B cell (primary cell): ENCODE results near the gene NME3. TPM values are rescaled to one million over a fixed set of nuclear protein-coding genes. Genes with fewer than 3 reads are reported as not detected.

Experiments used
- ATAC-seq: fragments of 200-7000 bp; cut with Tn5 transposase; one replicate; pipeline ENCODE4 v1.10.0; 2021; ENCODE audit warnings: low read depth, mild to moderate bottlenecking, moderate number of reproducible peaks, moderate library complexity
- CTCF ChIA-PET: fragments of 350-600 bp; sonication (Branson Sonifier 250); formaldehyde crosslinking; loops from one replicate; lab custom pipeline; 2021; ENCODE audit warnings: antibody characterized with exemption, inconsistent platforms; lab: Charles Lee
- POLR2A ChIA-PET: fragments of 350-600 bp; sonication (Branson Sonifier 250); formaldehyde crosslinking; loops from one replicate; lab custom pipeline; 2021; ENCODE audit warnings: antibody characterized with exemption; lab: Charles Lee
- DNase-seq: peaks from one replicate; pipeline ENCODE4 v3.0.0; 2013
- H2AFZ ChIP-seq: 2 replicates; pipeline ENCODE4 v1.6.1; 2012; ENCODE audit warnings: mild to moderate bottlenecking, low read depth, low read length; ENCODE audit not compliant: insufficient read depth, poor library complexity, severe bottlenecking
- H3K27ac ChIP-seq, 2 donors: 1 replicate in 1 of 2; 2 replicates in 1 of 2; pipeline ENCODE4 v1.5.1; 2012 to 2013; ENCODE audit warnings: low read length in 2 of 2, mild to moderate bottlenecking in 2 of 2, moderate library complexity in 1 of 2
- H3K27me3 ChIP-seq, 4 experiments: fragments of 200-600 bp in 1 of 4; sonication (generic) in 1 of 4; replicated peaks in 1 of 4; 1 replicate in 2 of 4; 2 replicates in 2 of 4; pipeline versions ENCODE4 v1.6.1 to v1.7.0; 2013 to 2016; ENCODE audit warnings: low read length in 3 of 4, mild to moderate bottlenecking in 2 of 4, mixed read lengths in 1 of 4, moderate library complexity in 1 of 4; ENCODE audit not compliant: insufficient read depth in 4 of 4, control insufficient read depth in 3 of 4; ENCODE audit errors: control extremely low read depth in 1 of 4
- H3K36me3 ChIP-seq, 2 experiments: replicated peaks in 1 of 2; 1 replicate in 1 of 2; 2 replicates in 1 of 2; pipeline versions ENCODE4 v1.6.1 to v1.7.1; 2013; ENCODE audit warnings: low read length in 1 of 2; ENCODE audit not compliant: insufficient read depth in 2 of 2, control insufficient read depth in 1 of 2; ENCODE audit errors: control extremely low read depth in 1 of 2, extremely low read depth in 1 of 2
- H3K4me1 ChIP-seq, 2 donors: fragments of 200-600 bp in 1 of 2; sonication (generic) in 1 of 2; 1 replicate in 1 of 2; 2 replicates in 1 of 2; pipeline versions ENCODE4 v1.5.1 to v1.6.1; 2013 to 2017; ENCODE audit warnings: low read length in 2 of 2; ENCODE audit not compliant: control insufficient read depth in 2 of 2, insufficient read depth in 2 of 2
- H3K4me2 ChIP-seq: replicated peaks from 2 replicates; pipeline ENCODE3; 2012; ENCODE audit warnings: mild to moderate bottlenecking, low read depth, low read length; ENCODE audit not compliant: poor library complexity, severe bottlenecking
- H3K4me3 ChIP-seq, 5 experiments: fragments of 200-600 bp in 1 of 5; sonication (generic) in 1 of 5; 1 replicate in 3 of 5; 2 replicates in 2 of 5; pipeline versions ENCODE4 v1.5.1 to v1.7.0; 2011 to 2016; ENCODE audit warnings: low read length in 4 of 5, mild to moderate bottlenecking in 4 of 5, low read depth in 2 of 5, control low read depth in 1 of 5, moderate library complexity in 1 of 5; ENCODE audit not compliant: insufficient read depth in 1 of 5; ENCODE audit errors: control extremely low read depth in 1 of 5, extremely low read depth in 1 of 5
- H3K79me2 ChIP-seq: fragments of 200-600 bp; sonication (generic); one replicate; pipeline ENCODE4 v1.6.0; 2016; ENCODE audit warnings: low read length; ENCODE audit not compliant: control insufficient read depth, insufficient read depth
- H3K9ac ChIP-seq: fragments of 200-600 bp; sonication (generic); 2 replicates; pipeline ENCODE4 v1.6.1; 2017; ENCODE audit warnings: mild to moderate bottlenecking, low read length, moderate library complexity
- H3K9me3 ChIP-seq, 3 donors: one replicate each; pipeline versions ENCODE4 v1.6.1 to v1.7.1; 2013; ENCODE audit warnings: low read length in 2 of 3; ENCODE audit not compliant: control insufficient read depth in 2 of 3, insufficient read depth in 1 of 3; ENCODE audit errors: control extremely low read depth in 1 of 3
- H4K20me1 ChIP-seq: 2 replicates; pipeline ENCODE4 v1.6.0; 2012; ENCODE audit warnings: mild to moderate bottlenecking, low read length; ENCODE audit not compliant: insufficient read depth, control insufficient read depth, poor library complexity, severe bottlenecking
- H3K27ac Mint-ChIP-seq: one replicate; pipeline ENCODE4 v1.8.0; 2021; ENCODE audit warnings: mixed read lengths
- H3K27me3 Mint-ChIP-seq: one replicate; pipeline ENCODE4 v1.8.0; 2021; ENCODE audit warnings: mixed read lengths
- H3K4me1 Mint-ChIP-seq: one replicate; pipeline ENCODE4 v1.8.0; 2021; ENCODE audit warnings: mixed read lengths
- H3K4me3 Mint-ChIP-seq: one replicate; pipeline ENCODE4 v1.8.0; 2021; ENCODE audit warnings: mixed read lengths
- H3K9me3 Mint-ChIP-seq: one replicate; pipeline ENCODE4 v1.8.0; 2022; ENCODE audit warnings: mixed read lengths; ENCODE audit not compliant: insufficient read depth
- CTCF ChIP-seq: fragments of 200-600 bp; IDR thresholded peaks from one replicate; pipeline ENCODE4 v1.8.0; 2022; ENCODE audit warnings: antibody characterized with exemption, mild to moderate bottlenecking
- EZH2 ChIP-seq: IDR thresholded peaks from 2 replicates; pipeline ENCODE4 v1.6.1; 2012; ENCODE audit warnings: borderline replicate concordance, low read depth, mild to moderate bottlenecking, moderate library complexity, low read length; ENCODE audit not compliant: insufficient read depth, poor library complexity, severe bottlenecking
- WGBS: methylation state at CpG from one replicate; pipeline ENCODE4 v1.1.5; 2013; ENCODE audit warnings: missing lambda C conversion rate; ENCODE audit not compliant: insufficient coverage; 5-methylcytosine and 5-hydroxymethylcytosine counted together
- intact Hi-C: fragments of 100-400 bp; cut with micrococcal nuclease; formaldehyde crosslinking; loops from one replicate; pipeline ENCODE4 v1.10.0; 2022
- polyA plus RNA-seq: library from polyadenylated mRNA; depleted of rRNA; stranded (reverse); fragments of >200 nt; gene quantifications from 2 replicates; pipeline ENCODE4 v1.2.3, GENCODE V29; 2012
- total RNA-seq, 2 donors: library from RNA; stranded (reverse); fragments of 120-200 nt in 1 of 2; gene quantifications; 1 replicate in 1 of 2; 2 replicates in 1 of 2; pipeline versions ENCODE4 v1.2.3 to v1.2.4, GENCODE V29; 2013 to 2022

NME3 gene
- total and polyA plus RNA-seq, 2 donors (not counting 1 experiment from before 2014, with no cell fraction given) = 63.2 to 150 TPM

DNA sequence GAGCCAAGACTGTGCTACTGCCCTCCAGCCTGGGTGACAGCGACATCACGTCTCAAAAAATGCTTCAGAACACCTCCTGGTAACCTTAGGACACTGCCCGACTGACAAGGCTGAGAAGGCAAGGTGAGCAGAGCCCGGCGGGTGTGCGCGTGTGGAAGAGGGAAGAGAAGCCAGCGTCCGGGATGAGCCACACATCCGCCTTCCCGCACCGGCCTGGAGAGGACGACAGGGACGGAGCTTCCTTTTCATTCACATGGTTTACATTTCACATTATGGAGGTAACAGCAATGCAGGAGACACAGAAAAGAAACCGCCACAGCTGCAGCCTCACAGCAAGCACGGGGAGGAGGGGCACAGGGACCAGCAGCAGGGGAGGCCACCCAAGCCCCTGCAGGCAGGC, 38.8 kb upstream of the NME3 start:
- Histone ChIP-seq H3K9ac (no peak overlapping the region), H2AFZ (no peak overlapping the region), H3K9me3 (peaks cover 0 to 12% (median 0%) of the 10 kb centered on the region in 3 donors), H3K27ac (no peak overlapping the region), H3K4me3 (no peak overlapping the region), H3K36me3 (peaks cover 3 to 36% of the 10 kb centered on the region in 2 experiments), H3K27me3 (no peaks in the 10 kb centered on the region), H3K4me1 (no peaks in the 10 kb centered on the region), H3K4me2 (no peak overlapping the region), H3K79me2 (no peaks in the 10 kb centered on the region), H4K20me1 (peaks cover 9% of the 10 kb centered on the region)
- no peak for TF ChIP-seq EZH2
- no peak for TF ChIP-seq CTCF
- H3K27me3 Mint-ChIP-seq = no peaks in the 10 kb centered on the region
- intact Hi-C loops = no loop called here
- WGBS = 97% methylated on average over 10 of the region's 16 CpGs
- ATAC-seq = no peak
- no peak overlapping the region for H3K27ac Mint-ChIP-seq
- ChIA-PET POLR2A (no interaction called here), CTCF (no interaction called here)
- H3K4me3 Mint-ChIP-seq = no peak overlapping the region
- H3K4me1 Mint-ChIP-seq = no peaks in the 10 kb centered on the region
- DNase-seq = no peak
- no peaks in the 10 kb centered on the region for H3K9me3 Mint-ChIP-seq

- no peaks in the 10 kb centered on the region for H3K27me3 ChIP-seq
- no peaks in the 10 kb centered on the region for H3K27me3 Mint-ChIP-seq
- no peaks in the 10 kb centered on the region for H3K9me3 Mint-ChIP-seq
- TF ChIP-seq CTCF = no peak
- TF ChIP-seq EZH2 = no peak
- H3K4me3 Mint-ChIP-seq = no peak overlapping the region
- 88% methylated on average over 23 of the region's 28 CpGs for WGBS
- no peak overlapping the region for H2AFZ ChIP-seq
- H3K36me3 ChIP-seq = peaks cover 1 to 34% of the 10 kb centered on the region in 2 experiments
- no peaks in the 10 kb centered on the region for H3K4me1 ChIP-seq
- no peak overlapping the region for H3K27ac Mint-ChIP-seq
- H3K4me1 Mint-ChIP-seq = no peaks in the 10 kb centered on the region
- no peak for ATAC-seq
- ChIA-PET POLR2A (no interaction called here), CTCF (no interaction called here)
- no peak overlapping the region for H3K27ac ChIP-seq
- H3K9me3 ChIP-seq = peaks cover 0 to 12% (median 0%) of the 10 kb centered on the region in 3 donors
- no peak overlapping the region for H3K9ac ChIP-seq
- intact Hi-C loops = no loop called here
- H3K79me2 ChIP-seq = no peaks in the 10 kb centered on the region
- no peak for DNase-seq
- peaks cover 9% of the 10 kb centered on the region for H4K20me1 ChIP-seq
- H3K4me2 ChIP-seq = no peak overlapping the region
- H3K4me3 ChIP-seq = no peak overlapping the region
Measured at GRCh38 chr16:1809281-1809801, 38.0 kb upstream of the NME3 start.
